Measurements from ENCODE around the gene SGK1. TPM values are rescaled to one million over a fixed set of nuclear protein-coding genes. Genes with fewer than 3 reads are reported as not detected.

Gene SGK1
- polyA plus RNA-seq, 1 of the 3 experiments (the other 2 are of a cell fraction) = 440 TPM

DNA sequence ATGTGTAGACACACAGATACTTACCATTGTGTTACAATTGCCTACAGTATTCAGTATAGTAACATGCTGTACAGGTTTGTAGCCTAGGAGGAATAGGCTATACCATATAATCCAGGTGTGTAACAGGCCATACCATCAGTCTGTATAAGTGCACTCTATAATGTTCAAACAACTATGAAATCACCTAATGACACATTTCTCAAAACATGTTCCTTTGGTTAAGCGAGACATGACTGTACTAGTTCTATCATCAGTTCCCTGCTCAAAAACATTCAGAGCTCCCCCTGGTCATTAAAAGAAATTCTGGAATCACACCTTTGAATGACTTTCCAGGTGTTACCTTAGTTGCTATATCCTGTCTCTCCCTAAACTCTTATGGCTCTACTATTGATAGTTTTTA is 195.1 kb downstream of the SGK1 start:
- Histone ChIP-seq H2AFZ (ENCODE audit: low read depth) (no peak overlapping the region), H3K27me3 (ENCODE audit: insufficient read depth) (no peaks in the 10 kb centered on the region), H3K9me2 (no peaks in the 10 kb centered on the region), H3K4me3 (ENCODE audit: low read depth in 2 of 2, low read length in 1 of 2) (no peak overlapping the region), H4K20me1 (ENCODE audit: insufficient read depth) (no peaks in the 10 kb centered on the region), H3K9me3 (no peaks in the 10 kb centered on the region), H3K36me3 (replicated peaks in 1 of 2; ENCODE audit: control insufficient read depth in 1 of 2, insufficient read depth in 2 of 2, low read length in 1 of 2) (no peaks in the 10 kb centered on the region), H3K4me2 (no peak overlapping the region), H3K9ac (no peak overlapping the region), H3K27ac (ENCODE audit: low read depth in 2 of 2, low read length in 1 of 2) (no peak overlapping the region), H3K79me2 (ENCODE audit: insufficient read depth) (no peaks in the 10 kb centered on the region), H3F3A (replicated peaks; ENCODE audit: insufficient read depth) (peaks cover 9% of the 10 kb centered on the region), H3K4me1 (ENCODE audit: control insufficient read depth in 1 of 2, insufficient read depth in 2 of 2, low read depth in 1 of 2, low read length in 1 of 2) (no peaks in the 10 kb centered on the region)
- CTCF ChIA-PET = interaction anchor here (0.7 to 5.0 kb wide), 42 partner anchors 11 to 1151 kb away, joined by 3 to 53 read pairs (median 6); no protein-coding TSS in a partner anchor
- TF ChIP-seq, protein P1, sequence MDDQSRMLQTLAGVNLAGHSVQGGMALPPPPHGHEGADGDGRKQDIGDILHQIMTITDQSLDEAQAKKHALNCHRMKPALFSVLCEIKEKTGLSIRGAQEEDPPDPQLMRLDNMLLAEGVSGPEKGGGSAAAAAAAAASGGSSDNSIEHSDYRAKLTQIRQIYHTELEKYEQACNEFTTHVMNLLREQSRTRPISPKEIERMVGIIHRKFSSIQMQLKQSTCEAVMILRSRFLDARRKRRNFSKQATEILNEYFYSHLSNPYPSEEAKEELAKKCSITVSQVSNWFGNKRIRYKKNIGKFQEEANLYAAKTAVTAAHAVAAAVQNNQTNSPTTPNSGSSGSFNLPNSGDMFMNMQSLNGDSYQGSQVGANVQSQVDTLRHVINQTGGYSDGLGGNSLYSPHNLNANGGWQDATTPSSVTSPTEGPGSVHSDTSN (IDR thresholded peaks at IDR 0.05) = no peak
- TF ChIP-seq RAD21 (IDR thresholded peaks at IDR 0.05; ENCODE audit: low read length) (no peak), FOSL2 (IDR thresholded peaks at IDR 0.05; ENCODE audit: borderline replicate concordance, low read depth) (no peak), MXI1 (IDR thresholded peaks at IDR 0.05; ENCODE audit: low read depth, low read length) (no peak)
- TF ChIP-seq, protein P2, sequence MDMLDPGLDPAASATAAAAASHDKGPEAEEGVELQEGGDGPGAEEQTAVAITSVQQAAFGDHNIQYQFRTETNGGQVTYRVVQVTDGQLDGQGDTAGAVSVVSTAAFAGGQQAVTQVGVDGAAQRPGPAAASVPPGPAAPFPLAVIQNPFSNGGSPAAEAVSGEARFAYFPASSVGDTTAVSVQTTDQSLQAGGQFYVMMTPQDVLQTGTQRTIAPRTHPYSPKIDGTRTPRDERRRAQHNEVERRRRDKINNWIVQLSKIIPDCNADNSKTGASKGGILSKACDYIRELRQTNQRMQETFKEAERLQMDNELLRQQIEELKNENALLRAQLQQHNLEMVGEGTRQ (IDR thresholded peaks at IDR 0.05; ENCODE audit: borderline replicate concordance, low read depth, low read length) = no peak
- WGBS (ENCODE audit: low lambda C conversion rate) = 100% methylated on average over 1 of the region's 1 CpG
- DNase-seq = no peak
- POLR2A ChIA-PET = no interaction called here

GRCh38 chr6:134119486-134119885 is 198.4 kb downstream of the SGK1 start:
- H3F3A ChIP-seq (replicated peaks; ENCODE audit: insufficient read depth) = peaks cover 9% of the 10 kb centered on the region
- peaks cover 0 to 3% of the 10 kb centered on the region in 2 experiments; a peak in 1 of 4 replicates for H3K4me1 ChIP-seq (ENCODE audit: control insufficient read depth in 1 of 2, insufficient read depth in 2 of 2, low read depth in 1 of 2, low read length in 1 of 2)
- no peaks in the 10 kb centered on the region for H3K27me3 ChIP-seq (ENCODE audit: insufficient read depth)
- H3K36me3 ChIP-seq (replicated peaks in 1 of 2; ENCODE audit: control insufficient read depth in 1 of 2, insufficient read depth in 2 of 2, low read length in 1 of 2) = no peaks in the 10 kb centered on the region
- H3K9me3 ChIP-seq = no peaks in the 10 kb centered on the region
- H4K20me1 ChIP-seq (ENCODE audit: insufficient read depth) = no peaks in the 10 kb centered on the region
- ChIA-PET POLR2A (no interaction called here), CTCF (interaction anchor here (1.8 kb wide), 1 partner anchor 56 kb away, joined by 7 read pairs; no protein-coding TSS in a partner anchor)
- H3K9me2 ChIP-seq = no peaks in the 10 kb centered on the region
- no peak overlapping the region for H3K4me3 ChIP-seq (ENCODE audit: low read depth in 2 of 2, low read length in 1 of 2)
- no peak overlapping the region for H3K27ac ChIP-seq (ENCODE audit: low read depth in 2 of 2, low read length in 1 of 2)
- no peak overlapping the region for H3K9ac ChIP-seq
- H3K79me2 ChIP-seq (ENCODE audit: insufficient read depth) = no peaks in the 10 kb centered on the region
- no peak overlapping the region for H2AFZ ChIP-seq (ENCODE audit: low read depth)
- no peak overlapping the region for H3K4me2 ChIP-seq
- DNase-seq = no peak
- TF ChIP-seq EZH2phosphoT487 (IDR thresholded peaks at IDR 0.05; ENCODE audit: borderline replicate concordance, low read depth) (no peak), MXI1 (IDR thresholded peaks at IDR 0.05; ENCODE audit: low read depth, low read length) (no peak), JUND (IDR thresholded peaks at IDR 0.05) (no peak), TAF1 (IDR thresholded peaks at IDR 0.05; ENCODE audit: borderline replicate concordance, low read depth, low read length) (no peak), TEAD4 (IDR thresholded peaks at IDR 0.05; ENCODE audit: borderline replicate concordance, insufficient read depth) (no peak), CHD2 (IDR thresholded peaks at IDR 0.05; ENCODE audit: low read length, partially characterized antibody) (no peak), YY1 (IDR thresholded peaks at IDR 0.05; ENCODE audit: low read depth) (no peak), EP300 (IDR thresholded peaks at IDR 0.05; ENCODE audit: borderline replicate concordance in 1 of 2, low read depth in 1 of 2, low read length in 1 of 2) (no peak), RFX5 (IDR thresholded peaks at IDR 0.05; ENCODE audit: low read length) (no peak), TCF12 (IDR thresholded peaks at IDR 0.05) (no peak)
- TF ChIP-seq, protein P3, sequence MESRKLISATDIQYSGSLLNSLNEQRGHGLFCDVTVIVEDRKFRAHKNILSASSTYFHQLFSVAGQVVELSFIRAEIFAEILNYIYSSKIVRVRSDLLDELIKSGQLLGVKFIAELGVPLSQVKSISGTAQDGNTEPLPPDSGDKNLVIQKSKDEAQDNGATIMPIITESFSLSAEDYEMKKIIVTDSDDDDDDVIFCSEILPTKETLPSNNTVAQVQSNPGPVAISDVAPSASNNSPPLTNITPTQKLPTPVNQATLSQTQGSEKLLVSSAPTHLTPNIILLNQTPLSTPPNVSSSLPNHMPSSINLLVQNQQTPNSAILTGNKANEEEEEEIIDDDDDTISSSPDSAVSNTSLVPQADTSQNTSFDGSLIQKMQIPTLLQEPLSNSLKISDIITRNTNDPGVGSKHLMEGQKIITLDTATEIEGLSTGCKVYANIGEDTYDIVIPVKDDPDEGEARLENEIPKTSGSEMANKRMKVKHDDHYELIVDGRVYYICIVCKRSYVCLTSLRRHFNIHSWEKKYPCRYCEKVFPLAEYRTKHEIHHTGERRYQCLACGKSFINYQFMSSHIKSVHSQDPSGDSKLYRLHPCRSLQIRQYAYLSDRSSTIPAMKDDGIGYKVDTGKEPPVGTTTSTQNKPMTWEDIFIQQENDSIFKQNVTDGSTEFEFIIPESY (IDR thresholded peaks at IDR 0.05; ENCODE audit: borderline replicate concordance, low read depth) = no peak
- TF ChIP-seq, protein P2 (IDR thresholded peaks at IDR 0.05; ENCODE audit: borderline replicate concordance, low read depth, low read length) = no peak
- TF ChIP-seq, protein P4, sequence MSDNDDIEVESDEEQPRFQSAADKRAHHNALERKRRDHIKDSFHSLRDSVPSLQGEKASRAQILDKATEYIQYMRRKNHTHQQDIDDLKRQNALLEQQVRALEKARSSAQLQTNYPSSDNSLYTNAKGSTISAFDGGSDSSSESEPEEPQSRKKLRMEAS (IDR thresholded peaks at IDR 0.05; ENCODE audit: low read depth) = no peak
- TF ChIP-seq, protein P5, sequence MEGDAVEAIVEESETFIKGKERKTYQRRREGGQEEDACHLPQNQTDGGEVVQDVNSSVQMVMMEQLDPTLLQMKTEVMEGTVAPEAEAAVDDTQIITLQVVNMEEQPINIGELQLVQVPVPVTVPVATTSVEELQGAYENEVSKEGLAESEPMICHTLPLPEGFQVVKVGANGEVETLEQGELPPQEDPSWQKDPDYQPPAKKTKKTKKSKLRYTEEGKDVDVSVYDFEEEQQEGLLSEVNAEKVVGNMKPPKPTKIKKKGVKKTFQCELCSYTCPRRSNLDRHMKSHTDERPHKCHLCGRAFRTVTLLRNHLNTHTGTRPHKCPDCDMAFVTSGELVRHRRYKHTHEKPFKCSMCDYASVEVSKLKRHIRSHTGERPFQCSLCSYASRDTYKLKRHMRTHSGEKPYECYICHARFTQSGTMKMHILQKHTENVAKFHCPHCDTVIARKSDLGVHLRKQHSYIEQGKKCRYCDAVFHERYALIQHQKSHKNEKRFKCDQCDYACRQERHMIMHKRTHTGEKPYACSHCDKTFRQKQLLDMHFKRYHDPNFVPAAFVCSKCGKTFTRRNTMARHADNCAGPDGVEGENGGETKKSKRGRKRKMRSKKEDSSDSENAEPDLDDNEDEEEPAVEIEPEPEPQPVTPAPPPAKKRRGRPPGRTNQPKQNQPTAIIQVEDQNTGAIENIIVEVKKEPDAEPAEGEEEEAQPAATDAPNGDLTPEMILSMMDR (IDR thresholded peaks at IDR 0.05) = no peak

All from SK-N-SH (cell line).